Embryonic facial prominence (tissue), 1 donor: ENCODE results near the gene CFAP54.
"Not testable (repeated sequence)": the region's sequence is repeated elsewhere in the genome, so short reads cannot be mapped to it uniquely, and the experiment has no call there.

Source experiments
- DNase-seq: peaks from one replicate; pipeline ENCODE4 v3.0.0-alpha.2; 2016; ENCODE audit errors: extremely low spot score

Gene CFAP54

GRCh38 chr12:96514328-96514727 is 25.0 kb downstream of the CFAP54 start:
- DNase-seq = no peak

GRCh38 chr12:96516472-96517430 is 27.4 kb downstream of the CFAP54 start:
- peak; percentile 34 for DNase-seq

DNA sequence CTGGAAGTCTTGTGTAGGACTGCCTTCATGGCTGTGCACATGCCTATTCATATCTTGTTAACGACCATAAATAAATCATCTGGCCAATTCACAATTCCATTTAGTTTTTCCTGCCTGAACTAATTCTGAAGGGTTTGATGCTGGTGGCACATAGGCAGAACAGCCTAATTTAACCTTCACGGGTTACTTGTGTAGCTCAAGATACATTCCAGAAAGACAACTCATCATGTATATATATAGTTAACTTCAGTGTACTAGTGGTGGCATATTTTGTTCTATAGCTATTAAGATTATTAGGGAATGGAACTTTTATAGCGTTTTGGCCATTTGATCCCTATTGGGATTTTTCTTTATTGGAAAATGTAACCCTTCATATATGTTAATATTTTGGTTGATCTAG is 31.4 kb downstream of the CFAP54 start:
- no peak for DNase-seq

- no peak for DNase-seq
Measured at GRCh38 chr12:96521895-96522682, 32.7 kb downstream of the CFAP54 start.

GRCh38 chr12:96522690-96523089 is 33.3 kb downstream of the CFAP54 start:
- DNase-seq = no peak

DNA sequence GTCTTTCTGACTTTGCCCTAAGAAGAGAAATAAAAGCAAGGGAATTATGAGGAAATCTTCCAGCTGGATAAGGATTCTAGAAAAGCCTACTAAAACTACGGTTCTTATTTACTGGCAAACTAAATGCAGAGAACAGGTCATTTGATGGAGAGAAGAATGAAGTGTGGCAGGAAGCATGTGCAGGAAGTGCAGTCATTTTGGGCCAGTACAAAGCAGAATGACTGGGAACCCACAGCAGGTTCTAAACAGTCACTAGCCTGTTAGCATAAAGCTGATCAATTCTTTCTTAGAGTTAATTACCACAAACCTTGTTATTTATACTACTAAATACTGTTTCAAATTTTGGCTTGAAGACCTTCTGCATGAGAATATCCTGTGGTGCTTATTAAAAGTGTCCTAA is 36.7 kb downstream of the CFAP54 start:
- no peak for DNase-seq

DNA sequence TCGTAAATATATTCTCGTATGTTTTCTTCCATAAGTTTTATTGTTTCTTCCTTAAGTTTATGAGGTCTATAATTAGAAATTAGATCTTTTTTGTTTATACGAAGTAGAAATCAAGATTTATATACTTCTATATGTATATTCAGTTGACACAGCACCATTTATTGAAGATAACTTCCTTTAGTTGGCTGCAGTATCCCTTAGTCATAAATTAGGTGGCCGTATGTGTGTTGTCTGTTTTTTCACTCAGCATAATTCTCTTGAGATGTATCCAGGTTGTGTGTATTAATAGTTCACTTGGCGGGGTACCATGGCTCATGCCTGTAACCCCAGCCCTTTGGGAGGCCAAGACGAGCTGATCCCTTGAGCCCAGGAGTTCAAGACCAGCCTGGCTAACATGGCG is 40.5 kb downstream of the CFAP54 start:
- no peak for DNase-seq

GRCh38 chr12:96534339-96534738 is 45.0 kb downstream of the CFAP54 start:
- DNase-seq = no peak

GRCh38 chr12:96548384-96548783 is 59.0 kb downstream of the CFAP54 start:
- no peak for DNase-seq

DNA sequence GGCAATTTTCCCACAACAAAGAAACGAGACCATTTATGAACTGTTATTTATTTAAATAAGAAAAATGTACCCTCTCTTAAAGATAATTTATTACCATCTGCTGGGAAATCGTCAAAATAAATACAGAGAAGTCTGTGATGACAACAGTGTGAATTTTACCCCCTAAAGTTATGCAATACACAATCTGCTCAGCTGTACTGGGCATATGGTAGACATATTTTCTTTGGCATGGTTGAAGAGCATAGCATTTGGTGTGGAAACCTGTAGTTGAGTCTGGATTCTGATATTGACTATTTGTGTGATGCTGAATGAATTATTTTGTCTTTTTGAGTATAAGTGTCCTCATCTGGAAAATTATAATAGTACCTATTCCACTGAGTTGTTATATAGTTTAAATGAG is 60.0 kb downstream of the CFAP54 start:
- DNase-seq = no peak

GRCh38 chr12:96570579-96570978 is 81.2 kb downstream of the CFAP54 start:
- DNase-seq = no peak

GRCh38 chr12:96571101-96571862 is 81.9 kb downstream of the CFAP54 start:
- DNase-seq = no peak

GRCh38 chr12:96578526-96579125 is 89.2 kb downstream of the CFAP54 start:
- peak; percentile 64 for DNase-seq

- DNase-seq = no peak
Measured at GRCh38 chr12:96585977-96586376, 96.6 kb downstream of the CFAP54 start.

- no peak for DNase-seq
Measured at GRCh38 chr12:96587691-96588090, 98.3 kb downstream of the CFAP54 start.

DNA sequence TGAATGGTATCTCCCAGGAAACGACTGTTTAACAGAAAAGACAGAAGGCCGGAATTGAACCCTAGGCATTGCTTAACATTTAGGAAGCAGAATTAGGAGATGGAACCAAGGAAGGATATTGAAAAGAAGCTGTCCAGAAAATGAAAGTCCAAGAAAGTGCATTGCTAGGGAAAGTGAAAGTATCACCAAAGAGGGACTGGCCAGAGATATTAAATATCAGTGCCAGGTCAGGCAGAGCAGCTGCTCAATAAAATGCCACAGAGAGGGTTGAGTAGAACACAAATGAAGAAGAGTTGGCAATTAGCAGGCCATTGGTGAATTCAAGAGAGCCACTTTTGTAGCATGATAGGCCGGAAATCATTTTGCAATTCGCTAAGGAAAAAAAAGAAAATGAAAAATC is 101.6 kb downstream of the CFAP54 start:
- no peak for DNase-seq

DNA sequence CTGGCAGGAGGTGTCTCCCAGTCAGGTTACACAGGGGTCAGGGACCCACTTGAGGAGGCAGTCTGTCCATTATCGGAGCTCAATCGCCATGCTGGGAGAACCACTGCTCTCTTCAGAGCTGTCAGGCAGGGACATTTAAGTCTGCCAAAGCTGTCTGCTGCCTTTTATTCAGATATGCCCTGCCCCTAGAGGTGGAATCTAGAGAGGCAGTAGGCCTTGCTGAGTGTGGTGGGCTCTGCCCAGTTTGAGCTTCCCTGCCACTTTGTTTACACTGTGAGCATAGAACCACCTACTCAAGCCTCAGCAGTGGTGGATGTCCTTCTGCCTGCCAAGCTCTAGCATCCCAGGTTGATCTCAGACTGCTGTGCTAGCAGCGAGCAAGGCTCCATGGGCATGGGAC is 115.0 kb downstream of the CFAP54 start:
- DNase-seq = not testable (repeated sequence)

GRCh38 chr12:96605684-96606083 is 116.3 kb downstream of the CFAP54 start:
- DNase-seq = no peak

DNA sequence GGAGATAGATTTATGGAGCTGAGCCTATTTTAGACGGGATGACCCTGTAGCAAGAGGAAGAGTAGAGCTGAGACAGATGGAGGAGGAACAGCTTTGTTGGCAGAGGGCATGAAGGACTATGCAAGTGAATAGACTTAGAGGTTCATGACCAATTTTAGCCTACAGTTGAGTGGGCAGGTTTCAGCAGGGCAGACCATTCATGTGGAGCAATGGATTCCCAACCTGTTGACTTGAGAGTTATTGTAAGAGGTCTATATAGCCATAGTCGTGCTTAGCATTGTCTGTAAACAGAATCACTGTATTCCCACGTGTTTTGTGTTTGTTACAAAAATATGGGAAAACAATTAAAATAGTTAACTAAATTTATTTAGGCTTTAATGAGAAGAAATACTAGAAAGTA is 116.8 kb downstream of the CFAP54 start:
- DNase-seq = no peak

DNA sequence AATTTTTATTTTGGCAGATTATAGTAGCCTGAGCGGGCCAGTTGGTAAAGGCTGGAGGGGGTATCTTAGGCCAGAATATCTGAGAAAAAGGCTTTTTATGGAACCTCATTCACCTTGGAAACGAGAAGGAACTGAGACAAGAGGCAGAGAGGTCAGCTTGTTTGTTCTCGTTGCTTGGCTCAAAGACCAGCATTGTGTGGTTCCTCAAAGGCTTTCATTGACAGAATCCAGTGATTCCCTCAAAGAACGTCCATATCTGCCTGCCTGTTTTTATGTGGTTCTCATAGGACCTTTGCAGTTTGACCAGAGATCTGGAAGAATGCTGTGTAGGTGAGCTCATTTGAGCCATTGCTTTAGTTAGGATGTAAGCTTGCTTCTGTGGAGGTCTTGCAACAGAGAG is 117.3 kb downstream of the CFAP54 start:
- no peak for DNase-seq

DNA sequence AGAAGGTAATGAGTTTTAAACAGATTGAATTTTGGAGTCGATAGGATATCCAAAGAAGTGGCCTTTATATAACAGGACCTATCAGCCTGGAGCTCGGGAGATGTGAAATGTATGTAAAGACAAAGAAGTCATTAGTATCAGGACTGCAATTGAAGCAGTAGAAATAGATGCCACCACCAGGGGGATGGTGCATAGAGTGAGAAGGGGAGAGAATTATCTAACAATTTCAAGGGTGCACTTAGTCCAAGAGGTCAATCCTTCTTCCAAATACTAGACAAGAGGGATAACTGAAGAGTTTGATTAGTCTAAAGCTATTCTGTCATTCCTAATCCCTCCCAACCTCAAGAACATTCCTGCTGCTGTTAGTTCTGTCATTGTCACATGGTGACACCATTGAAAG is 127.8 kb downstream of the CFAP54 start:
- DNase-seq = no peak

GRCh38 chr12:96623155-96623554 is 133.8 kb downstream of the CFAP54 start:
- DNase-seq = no peak
